Thyroid gland (tissue), 4 donors: ENCODE measurements around the gene CBX1.

Experiments
- POLR2A ChIP-seq, 2 donors: fragments of 450-650 bp; IDR thresholded peaks; one replicate each; pipeline ENCODE4 v1.6.1; 2017; ENCODE audit warnings: antibody characterized with exemption in 2 of 2, mild to moderate bottlenecking in 2 of 2, moderate library complexity in 1 of 2
- TF ChIP-seq, protein P1 (sequence below), 6 experiments: fragments of 200-600 bp in 3 of 6; fragments of 450-650 bp in 3 of 6; sonication (generic) in 3 of 6; IDR thresholded peaks; one replicate each; pipeline ENCODE4 v1.5.1; 2016 to 2019; ENCODE audit warnings: antibody characterized with exemption in 6 of 6, mild to moderate bottlenecking in 2 of 6, inconsistent platforms in 1 of 6, moderate library complexity in 1 of 6

DNA sequence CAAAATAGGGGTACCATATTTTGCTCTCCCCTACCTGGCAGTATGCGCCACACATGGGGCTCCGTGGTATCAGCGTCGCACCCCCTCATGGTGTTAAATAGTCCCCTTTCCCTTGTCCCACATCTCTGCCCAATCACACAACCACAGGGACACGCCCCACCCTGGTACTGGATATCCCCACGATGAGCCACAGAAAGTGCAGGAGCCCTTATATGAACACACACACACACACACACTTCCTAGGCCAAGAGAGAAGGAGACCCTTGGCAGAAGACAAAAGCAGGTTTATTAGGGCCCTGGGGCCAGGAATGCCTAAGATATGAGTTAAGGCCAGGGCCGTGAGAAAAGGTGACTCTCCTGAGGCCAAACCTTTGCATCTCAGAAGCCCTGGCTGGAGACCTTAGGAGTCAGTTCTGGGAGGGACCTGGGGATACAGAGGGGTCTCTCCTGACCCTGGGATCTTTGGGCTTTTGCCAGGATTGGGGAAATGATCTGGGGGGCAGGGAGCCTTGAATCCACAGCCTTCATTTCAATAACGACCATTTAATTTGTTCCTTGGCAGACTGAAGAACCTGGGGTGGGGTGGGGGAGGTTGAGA, 75.3 kb downstream of the CBX1 start:
- TF ChIP-seq, protein P1, sequence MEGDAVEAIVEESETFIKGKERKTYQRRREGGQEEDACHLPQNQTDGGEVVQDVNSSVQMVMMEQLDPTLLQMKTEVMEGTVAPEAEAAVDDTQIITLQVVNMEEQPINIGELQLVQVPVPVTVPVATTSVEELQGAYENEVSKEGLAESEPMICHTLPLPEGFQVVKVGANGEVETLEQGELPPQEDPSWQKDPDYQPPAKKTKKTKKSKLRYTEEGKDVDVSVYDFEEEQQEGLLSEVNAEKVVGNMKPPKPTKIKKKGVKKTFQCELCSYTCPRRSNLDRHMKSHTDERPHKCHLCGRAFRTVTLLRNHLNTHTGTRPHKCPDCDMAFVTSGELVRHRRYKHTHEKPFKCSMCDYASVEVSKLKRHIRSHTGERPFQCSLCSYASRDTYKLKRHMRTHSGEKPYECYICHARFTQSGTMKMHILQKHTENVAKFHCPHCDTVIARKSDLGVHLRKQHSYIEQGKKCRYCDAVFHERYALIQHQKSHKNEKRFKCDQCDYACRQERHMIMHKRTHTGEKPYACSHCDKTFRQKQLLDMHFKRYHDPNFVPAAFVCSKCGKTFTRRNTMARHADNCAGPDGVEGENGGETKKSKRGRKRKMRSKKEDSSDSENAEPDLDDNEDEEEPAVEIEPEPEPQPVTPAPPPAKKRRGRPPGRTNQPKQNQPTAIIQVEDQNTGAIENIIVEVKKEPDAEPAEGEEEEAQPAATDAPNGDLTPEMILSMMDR (IDR thresholded peaks at IDR 0.05): no peak
- no peak for TF ChIP-seq POLR2A (IDR thresholded peaks at IDR 0.05)
